GM10847 (cell line): Measurements from ENCODE around the gene GJB6.

Experiments
- POLR2A ChIP-seq: IDR thresholded peaks from 2 replicates; pipeline ENCODE4 v1.6.1; 2011; ENCODE audit not compliant: insufficient read length; ENCODE audit errors: extremely low read depth

GJB6 gene

DNA sequence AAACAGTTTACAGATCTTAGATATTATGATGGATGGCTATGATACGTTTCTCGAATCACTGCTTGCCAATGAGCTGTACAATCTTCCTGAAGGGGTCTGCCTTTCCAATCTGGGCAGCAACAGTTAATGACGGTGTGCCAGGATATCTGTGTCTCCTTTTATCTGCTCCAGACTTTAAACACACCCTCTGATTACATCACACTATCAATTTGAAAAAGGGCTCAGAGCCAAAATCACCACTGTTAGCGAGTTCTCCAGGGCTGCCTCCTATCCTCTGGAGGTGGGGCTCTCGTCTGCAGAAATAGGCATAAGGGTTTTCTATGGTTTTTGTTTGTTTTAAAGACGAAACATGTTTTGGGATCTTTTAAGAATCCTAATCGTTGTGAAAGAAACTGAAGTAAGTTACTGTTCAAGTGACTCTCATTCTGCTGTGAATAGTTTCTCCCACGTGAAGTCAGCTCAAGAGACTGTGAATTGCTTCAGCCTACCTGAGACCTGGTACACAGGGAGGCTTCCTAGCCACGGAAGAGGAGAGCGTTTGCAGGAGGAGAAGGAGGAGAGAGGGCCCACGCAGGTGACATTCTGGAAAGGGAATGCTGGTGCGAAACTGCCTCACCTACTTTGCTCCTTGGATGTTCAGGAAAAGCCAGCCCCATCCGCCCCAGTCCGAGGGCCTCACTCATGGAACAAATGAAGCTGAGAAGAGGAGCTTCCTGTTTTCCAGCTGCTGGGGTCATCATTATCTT lies 56.0 kb downstream of the GJB6 start:
- TF ChIP-seq POLR2A, result no peak

DNA sequence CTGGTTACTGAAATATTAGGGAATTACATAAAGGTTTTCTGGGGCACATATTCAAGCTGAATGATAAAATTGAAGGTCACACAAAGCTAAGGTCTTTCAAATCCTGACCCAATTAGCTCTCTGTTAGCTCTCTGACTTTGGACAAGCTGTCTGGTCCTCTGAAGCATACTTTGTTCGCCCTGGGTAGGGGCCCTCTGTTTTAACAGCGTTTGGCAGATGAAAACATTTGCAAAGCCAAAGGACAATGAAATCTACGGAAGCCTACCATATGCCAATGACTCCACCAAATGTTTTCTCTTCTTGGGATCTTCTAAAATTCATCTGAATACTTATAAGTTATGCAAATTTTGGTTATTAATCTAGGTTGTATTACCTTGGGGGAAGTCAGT lies 56.7 kb downstream of the GJB6 start:
- no peak for TF ChIP-seq POLR2A

DNA sequence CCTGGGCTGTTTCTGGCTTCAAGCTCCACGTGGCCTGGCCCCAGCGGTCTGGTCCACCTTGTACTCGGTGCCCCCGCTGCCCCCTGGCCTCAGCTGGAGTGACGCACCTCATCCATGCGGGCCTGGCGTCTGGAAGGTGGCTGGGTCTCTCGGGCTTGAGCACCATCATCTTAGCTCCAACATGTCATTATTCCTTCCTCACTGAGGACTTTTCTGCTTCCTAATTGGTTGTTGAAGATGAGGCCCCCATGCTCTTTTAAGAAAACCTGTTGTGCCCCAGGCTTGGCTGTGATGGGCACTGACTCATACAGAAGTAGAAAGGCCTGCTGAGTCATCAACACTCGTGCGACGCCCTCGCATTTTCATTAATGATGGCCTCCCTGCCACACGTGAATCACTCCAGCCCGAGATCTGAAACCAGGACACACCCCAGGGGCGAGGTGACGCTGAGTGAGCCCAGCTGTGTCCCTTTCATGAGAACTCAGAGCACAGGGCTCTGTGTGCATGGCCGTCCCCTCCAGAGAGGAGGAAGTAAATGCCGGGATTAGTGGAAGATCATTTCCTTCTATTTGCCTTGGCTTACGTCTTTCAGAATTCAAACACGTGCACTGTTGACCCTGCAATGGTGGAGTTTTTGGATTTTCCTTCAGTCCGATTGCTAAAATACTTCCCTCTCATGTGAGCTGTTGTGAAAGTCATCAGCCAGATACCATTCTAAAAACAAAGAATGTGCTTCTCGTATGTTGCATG lies 57.3 kb downstream of the GJB6 start:
- no peak for TF ChIP-seq POLR2A

DNA sequence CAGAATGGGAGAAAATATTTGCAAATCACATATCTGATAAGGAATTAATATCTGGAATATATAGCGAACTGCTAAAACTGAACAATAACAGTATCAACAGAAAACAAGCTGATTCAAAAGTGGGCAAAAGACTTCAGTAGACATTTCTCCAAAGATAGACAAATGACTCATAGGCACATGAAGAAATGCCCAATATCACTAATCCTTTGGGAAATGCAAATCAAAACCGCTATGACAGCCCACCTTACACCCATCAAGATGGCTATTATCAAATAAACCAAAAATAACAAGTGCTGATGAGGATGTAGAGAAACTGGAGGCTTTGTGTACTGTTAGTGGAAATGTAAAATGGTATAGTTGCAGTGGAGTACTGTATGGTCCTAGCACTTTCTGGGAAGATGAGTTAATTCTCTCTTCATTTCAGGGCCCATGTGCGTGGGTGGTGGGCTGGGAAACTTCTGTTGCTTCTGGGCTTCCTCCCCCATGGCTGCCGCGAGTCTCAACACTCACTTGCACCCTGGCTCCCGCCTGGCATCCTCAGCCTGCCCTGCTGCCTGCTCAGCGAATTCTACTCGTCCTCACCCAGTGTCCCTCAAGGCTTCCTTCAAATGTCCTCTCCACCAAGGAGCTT lies 58.9 kb downstream of the GJB6 start:
- no peak for TF ChIP-seq POLR2A
